MM.1S (cell line): ENCODE measurements around the gene CHMP6.
A peak's percentile ranks its signal among the peaks of the same experiment; 100 is the strongest.

Source experiments
- DNase-seq: peaks from one replicate; pipeline ENCODE4 v3.0.0-alpha.2; 2015
- H2AFZ ChIP-seq: fragments of 300-600 bp; sonication (generic); 2 replicates; pipeline ENCODE4 v1.6.0; 2016; ENCODE audit warnings: antibody characterized with exemption, low read length
- H3F3A ChIP-seq: fragments of 300-600 bp; sonication (generic); 2 replicates; pipeline ENCODE4 v1.6.1; 2016; ENCODE audit warnings: mild to moderate bottlenecking, antibody characterized with exemption, low read length, moderate library complexity, mixed read lengths; ENCODE audit not compliant: insufficient read depth
- H3K27ac ChIP-seq: fragments of 300-600 bp; sonication (generic); 2 replicates; pipeline ENCODE4 v1.5.1; 2016; ENCODE audit warnings: mild to moderate bottlenecking, low read length
- H3K27me3 ChIP-seq: fragments of 300-600 bp; sonication (generic); replicated peaks from 2 replicates; pipeline ENCODE4 v1.6.0; 2016; ENCODE audit warnings: low read length; ENCODE audit not compliant: insufficient read depth
- H3K36me3 ChIP-seq: fragments of 300-600 bp; sonication (generic); replicated peaks from 2 replicates; pipeline ENCODE4 v1.6.1; 2016; ENCODE audit warnings: mild to moderate bottlenecking, low read length, mixed read lengths; ENCODE audit not compliant: insufficient read depth
- H3K4me1 ChIP-seq: fragments of 300-600 bp; sonication (generic); 2 replicates; pipeline ENCODE4 v1.6.1; 2016; ENCODE audit warnings: low read length, mixed read lengths
- H3K4me2 ChIP-seq: fragments of 300-600 bp; sonication (generic); 2 replicates; pipeline ENCODE4 v1.6.0; 2016; ENCODE audit warnings: low read depth, low read length
- H3K4me3 ChIP-seq: fragments of 300-600 bp; sonication (generic); 2 replicates; pipeline ENCODE4 v1.5.1; 2016; ENCODE audit warnings: low read length, mixed read lengths
- H3K79me2 ChIP-seq: fragments of 300-600 bp; sonication (generic); 2 replicates; pipeline ENCODE4 v1.6.1; 2016; ENCODE audit warnings: mixed run types, low read length, mixed read lengths
- H3K9ac ChIP-seq: fragments of 300-600 bp; sonication (generic); 2 replicates; pipeline ENCODE4 v1.6.1; 2016; ENCODE audit warnings: low read length, mixed read lengths
- H3K9me2 ChIP-seq: fragments of 300-600 bp; sonication (generic); replicated peaks from 2 replicates; pipeline ENCODE4 v1.6.1; 2016; ENCODE audit warnings: mild to moderate bottlenecking, low read length, mixed read lengths; ENCODE audit not compliant: insufficient read depth
- H3K9me3 ChIP-seq: fragments of 300-600 bp; sonication (generic); replicated peaks from 2 replicates; pipeline ENCODE4 v1.6.1; 2016; ENCODE audit warnings: mild to moderate bottlenecking, low read length, mixed read lengths; ENCODE audit not compliant: insufficient read depth
- H4K20me1 ChIP-seq: fragments of 300-600 bp; sonication (generic); 2 replicates; pipeline ENCODE4 v1.6.1; 2016; ENCODE audit warnings: mild to moderate bottlenecking, low read length, moderate library complexity, mixed read lengths; ENCODE audit not compliant: insufficient read depth
- EZH2 ChIP-seq: fragments of 300-600 bp; sonication (generic); optimal IDR thresholded peaks from 2 replicates; pipeline ENCODE3; 2017; ENCODE audit warnings: low read depth, mild to moderate bottlenecking, antibody characterized with exemption, low read length, mixed read lengths
- EZH2phosphoT487 ChIP-seq: fragments of 300-600 bp; sonication (generic); IDR thresholded peaks from 2 replicates; pipeline ENCODE4 v1.6.1; 2018; ENCODE audit warnings: antibody characterized with exemption, low read length
- TF ChIP-seq, protein P1 (sequence below): fragments of 300-600 bp; sonication (generic); IDR thresholded peaks from 2 replicates; pipeline ENCODE4 v1.5.1; 2016; ENCODE audit warnings: antibody characterized with exemption, low read length, mixed read lengths

CHMP6 gene

DNA sequence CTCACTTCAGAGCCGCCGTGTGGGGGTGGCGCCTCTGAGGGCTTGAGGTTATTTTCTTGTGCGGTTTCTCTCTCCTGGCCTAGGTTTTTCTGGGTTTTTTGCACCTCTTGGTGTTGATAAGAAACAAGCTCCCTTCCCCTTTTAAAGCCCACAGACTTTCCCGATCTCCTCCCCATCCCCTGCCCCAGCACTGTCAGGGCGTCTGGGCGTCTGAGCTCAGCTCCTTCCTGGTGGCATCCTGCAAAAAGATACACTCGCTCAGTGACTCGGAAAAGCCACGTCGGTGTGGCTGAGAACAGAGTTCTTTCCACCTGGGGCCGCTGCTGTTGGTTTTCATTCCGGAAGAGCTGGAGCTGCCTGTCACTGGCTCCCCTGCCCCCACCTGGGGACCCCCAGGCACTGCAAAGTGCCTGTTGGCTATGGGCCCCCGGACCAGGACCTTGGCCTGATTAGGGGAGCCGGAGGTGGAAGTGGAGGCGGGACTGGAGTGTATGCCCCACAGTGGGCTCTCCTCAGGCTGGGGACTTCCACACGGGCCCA, 57.8 kb downstream of the CHMP6 start:
- no peak for DNase-seq
- no peaks in the 10 kb centered on the region for H3K79me2 ChIP-seq
- H3K27me3 ChIP-seq: peaks cover 95% of the 10 kb centered on the region
- H3K27ac ChIP-seq: no peak overlapping the region
- peaks cover 10% of the 10 kb centered on the region for H3K4me1 ChIP-seq
- no peaks in the 10 kb centered on the region for H3K9me2 ChIP-seq
- H3K36me3 ChIP-seq: no peaks in the 10 kb centered on the region
- peak overlapping the region; percentile 36; the same call in 1 of the 2 replicates for H3K4me3 ChIP-seq
- H3K9me3 ChIP-seq: no peaks in the 10 kb centered on the region
- TF ChIP-seq EZH2phosphoT487 (no peak), EZH2 (no peak)
- TF ChIP-seq, protein P1, sequence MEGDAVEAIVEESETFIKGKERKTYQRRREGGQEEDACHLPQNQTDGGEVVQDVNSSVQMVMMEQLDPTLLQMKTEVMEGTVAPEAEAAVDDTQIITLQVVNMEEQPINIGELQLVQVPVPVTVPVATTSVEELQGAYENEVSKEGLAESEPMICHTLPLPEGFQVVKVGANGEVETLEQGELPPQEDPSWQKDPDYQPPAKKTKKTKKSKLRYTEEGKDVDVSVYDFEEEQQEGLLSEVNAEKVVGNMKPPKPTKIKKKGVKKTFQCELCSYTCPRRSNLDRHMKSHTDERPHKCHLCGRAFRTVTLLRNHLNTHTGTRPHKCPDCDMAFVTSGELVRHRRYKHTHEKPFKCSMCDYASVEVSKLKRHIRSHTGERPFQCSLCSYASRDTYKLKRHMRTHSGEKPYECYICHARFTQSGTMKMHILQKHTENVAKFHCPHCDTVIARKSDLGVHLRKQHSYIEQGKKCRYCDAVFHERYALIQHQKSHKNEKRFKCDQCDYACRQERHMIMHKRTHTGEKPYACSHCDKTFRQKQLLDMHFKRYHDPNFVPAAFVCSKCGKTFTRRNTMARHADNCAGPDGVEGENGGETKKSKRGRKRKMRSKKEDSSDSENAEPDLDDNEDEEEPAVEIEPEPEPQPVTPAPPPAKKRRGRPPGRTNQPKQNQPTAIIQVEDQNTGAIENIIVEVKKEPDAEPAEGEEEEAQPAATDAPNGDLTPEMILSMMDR: no peak
- no peak overlapping the region for H2AFZ ChIP-seq
- no peaks in the 10 kb centered on the region for H3F3A ChIP-seq
- H3K4me2 ChIP-seq: peak overlapping the region; percentile 61
- peak overlapping the region; percentile 41; the same call in 1 of the 2 replicates for H3K9ac ChIP-seq
- no peaks in the 10 kb centered on the region for H4K20me1 ChIP-seq
